HG03060 (cell line): Measurements from ENCODE around the gene RTTN.
A peak's percentile ranks its signal among the peaks of the same experiment; 100 is the strongest.
"Not testable (repeated sequence)": the region's sequence is repeated elsewhere in the genome, so short reads cannot be mapped to it uniquely, and the experiment has no call there.

ENCODE experiments used
- ATAC-seq: cut with Tn5 transposase; IDR thresholded peaks from one replicate; pipeline ENCODE4 v1.9.1; 2021; ENCODE audit warnings: low read depth, moderate number of reproducible peaks; ENCODE audit not compliant: unreplicated experiment

The RTTN gene

GRCh38 chr18:70102854-70103253 lies 102.6 kb downstream of the RTTN start:
- not testable (repeated sequence) for ATAC-seq

GRCh38 chr18:70089858-70090257 lies 115.6 kb downstream of the RTTN start:
- ATAC-seq = no peak

- ATAC-seq = no peak
These were observed 119.4 kb downstream of the RTTN start for GRCh38 chr18:70086085-70086484.

GRCh38 chr18:70085641-70086040 lies 119.8 kb downstream of the RTTN start:
- no peak for ATAC-seq

GRCh38 chr18:70082430-70082829 lies 123.1 kb downstream of the RTTN start:
- ATAC-seq = no peak

GRCh38 chr18:70078106-70078505 lies 127.4 kb downstream of the RTTN start:
- ATAC-seq = no peak

GRCh38 chr18:70075906-70076305 lies 129.6 kb downstream of the RTTN start:
- ATAC-seq = no peak

- no peak for ATAC-seq
These were observed 131.4 kb downstream of the RTTN start for GRCh38 chr18:70074116-70074515.

GRCh38 chr18:70073432-70073831 lies 132.1 kb downstream of the RTTN start:
- no peak for ATAC-seq

- no peak for ATAC-seq
These were observed 132.8 kb downstream of the RTTN start for GRCh38 chr18:70072678-70073077.

- no peak for ATAC-seq
These were observed 135.5 kb downstream of the RTTN start for GRCh38 chr18:70069965-70070364.

GRCh38 chr18:70069382-70069781 lies 136.1 kb downstream of the RTTN start:
- no peak for ATAC-seq

- ATAC-seq = no peak
These were observed 136.5 kb downstream of the RTTN start for GRCh38 chr18:70068981-70069380.

- no peak for ATAC-seq
These were observed 145.8 kb downstream of the RTTN start for GRCh38 chr18:70059684-70060083.

- peak; percentile 98 for ATAC-seq
These were observed 146.6 kb downstream of the RTTN start for GRCh38 chr18:70058916-70059315.

- ATAC-seq = no peak
These were observed 157.4 kb downstream of the RTTN start for GRCh38 chr18:70047931-70048603.

GRCh38 chr18:70046796-70047195 lies 158.7 kb downstream of the RTTN start:
- ATAC-seq = no peak

GRCh38 chr18:70046207-70046606 lies 159.3 kb downstream of the RTTN start:
- ATAC-seq = no peak

- ATAC-seq = no peak
These were observed 160.9 kb downstream of the RTTN start for GRCh38 chr18:70044632-70045031.

- no peak for ATAC-seq
These were observed 163.9 kb downstream of the RTTN start for GRCh38 chr18:70041459-70042050.

- ATAC-seq = no peak
These were observed 166.3 kb downstream of the RTTN start for GRCh38 chr18:70039186-70039585.

GRCh38 chr18:70037431-70038061 lies 167.9 kb downstream of the RTTN start:
- ATAC-seq = no peak
